ENCODE results near the gene PLGRKT.

- no peak for TF ChIP-seq EP300 (IDR thresholded peaks at IDR 0.05; ENCODE audit: borderline replicate concordance)
- TF ChIP-seq CEBPB (IDR thresholded peaks at IDR 0.05): no peak
- no peak for TF ChIP-seq REST (IDR thresholded peaks at IDR 0.05; ENCODE audit: low read depth)
- TF ChIP-seq YY1 (IDR thresholded peaks at IDR 0.05; ENCODE audit: low read depth): no peak
- TF ChIP-seq EGR1 (IDR thresholded peaks at IDR 0.05): no peak
- TF ChIP-seq TAF1 (IDR thresholded peaks at IDR 0.05; ENCODE audit: low read depth): no peak
Measured at GRCh38 chr9:5364294-5365024, 73.3 kb downstream of the PLGRKT start.
